ENCODE measurements around the gene SRRM3.

Gene SRRM3

GRCh38 chr7:76166404-76167255, 35.1 kb upstream of the SRRM3 start (continued):
- TF ChIP-seq ZNF48 (tag by site-specific recombination; IDR thresholded peaks at IDR 0.05) (no peak), ZNF114 (tag by site-specific recombination; IDR thresholded peaks at IDR 0.05) (no peak), ZFP41 (tag by site-specific recombination; IDR thresholded peaks at IDR 0.05; ENCODE audit: borderline replicate concordance) (no peak), ZNF16 (tag by site-specific recombination; IDR thresholded peaks at IDR 0.05; ENCODE audit: low read depth) (no peak), ZNF518A (tag by site-specific recombination; conservative IDR thresholded peaks at IDR 0.05; ENCODE audit: low read depth) (peak; percentile 36; the same call in 1 of the 2 replicates), GLIS1 (tag by site-specific recombination; IDR thresholded peaks at IDR 0.05) (no peak), KLF8 (tag by site-specific recombination; IDR thresholded peaks at IDR 0.05) (peak; percentile 54; the same call in 1 of the 2 replicates), KLF10 (tag by site-specific recombination; IDR thresholded peaks at IDR 0.05) (peak; percentile 100), ZNF132 (tag by site-specific recombination; IDR thresholded peaks at IDR 0.05; ENCODE audit: borderline replicate concordance) (no peak), ZNF692 (tag by site-specific recombination; IDR thresholded peaks at IDR 0.05) (no peak), SP2 (tag by site-specific recombination; IDR thresholded peaks at IDR 0.05) (peak; percentile 75), ZNF169 (tag by site-specific recombination; IDR thresholded peaks at IDR 0.05) (no peak), ZBTB26 (tag by site-specific recombination; optimal IDR thresholded peaks at IDR 0.05) (peak; percentile 78), WT1 (tag by site-specific recombination; IDR thresholded peaks at IDR 0.05) (0 out of 2 replicates have a peak, but pooled peaks have one; percentile 24)

- no peak overlapping the region for H3K4me3 ChIP-seq (ENCODE audit: low read depth, low read length)
- no peak overlapping the region for H3K27ac ChIP-seq (ENCODE audit: extremely low read depth, low read depth, low read length)
- no peaks in the 10 kb centered on the region for H3K9me3 ChIP-seq (ENCODE audit: control insufficient read depth, insufficient read depth, low read depth, low read length)
- no peaks in the 10 kb centered on the region for H3K36me3 ChIP-seq (ENCODE audit: control insufficient read depth in 2 of 2, insufficient read depth in 1 of 2, low read length in 2 of 2)
- POLR2A ChIA-PET: no interaction called here
- CTCF ChIA-PET: interaction anchor here (1.4 kb wide), 1 partner anchor 117 kb away, joined by 3 read pairs; no protein-coding TSS in a partner anchor
- no peaks in the 10 kb centered on the region for H3K4me1 ChIP-seq (ENCODE audit: control insufficient read depth, insufficient read depth, low read length)
- no peak for TF ChIP-seq ZNF19 (tag by site-specific recombination; IDR thresholded peaks at IDR 0.05; ENCODE audit: low read depth)
- TF ChIP-seq YY1 (tag by site-specific recombination; IDR thresholded peaks at IDR 0.05): no peak
- TF ChIP-seq ELK4 (IDR thresholded peaks at IDR 0.05; ENCODE audit: borderline replicate concordance, low read depth, low read length): no peak
- TF ChIP-seq RBAK (tag by site-specific recombination; IDR thresholded peaks at IDR 0.05): no peak
- TF ChIP-seq ZNF214 (tag by site-specific recombination; IDR thresholded peaks at IDR 0.05; ENCODE audit: borderline replicate concordance): no peak
- TF ChIP-seq YY2 (tag by site-specific recombination; IDR thresholded peaks at IDR 0.05): no peak
- no peak for TF ChIP-seq ZNF416 (tag by site-specific recombination; IDR thresholded peaks at IDR 0.05)
- no peak for TF ChIP-seq EGR2 (tag by site-specific recombination; IDR thresholded peaks at IDR 0.05; ENCODE audit: low read depth)
- no peak for TF ChIP-seq ZBTB26 (tag by site-specific recombination; optimal IDR thresholded peaks at IDR 0.05)
- no peak for TF ChIP-seq ZNF596 (tag by site-specific recombination; IDR thresholded peaks at IDR 0.05)
- TF ChIP-seq ZNF138 (tag by site-specific recombination; IDR thresholded peaks at IDR 0.05; ENCODE audit: borderline replicate concordance): no peak
- no peak for TF ChIP-seq ZNF211 (tag by site-specific recombination; IDR thresholded peaks at IDR 0.05; ENCODE audit: low read depth)
These were observed 28.0 kb upstream of the SRRM3 start for GRCh38 chr7:76173566-76174205.

Data from HEK293 (cell line).